HG03066 (cell line): Measurements from ENCODE around the gene BMP7.

ENCODE experiments used
- ATAC-seq: cut with Tn5 transposase; IDR thresholded peaks from one replicate; pipeline ENCODE4 v1.9.1; 2021; ENCODE audit warnings: low read depth; ENCODE audit not compliant: unreplicated experiment

BMP7 gene

DNA sequence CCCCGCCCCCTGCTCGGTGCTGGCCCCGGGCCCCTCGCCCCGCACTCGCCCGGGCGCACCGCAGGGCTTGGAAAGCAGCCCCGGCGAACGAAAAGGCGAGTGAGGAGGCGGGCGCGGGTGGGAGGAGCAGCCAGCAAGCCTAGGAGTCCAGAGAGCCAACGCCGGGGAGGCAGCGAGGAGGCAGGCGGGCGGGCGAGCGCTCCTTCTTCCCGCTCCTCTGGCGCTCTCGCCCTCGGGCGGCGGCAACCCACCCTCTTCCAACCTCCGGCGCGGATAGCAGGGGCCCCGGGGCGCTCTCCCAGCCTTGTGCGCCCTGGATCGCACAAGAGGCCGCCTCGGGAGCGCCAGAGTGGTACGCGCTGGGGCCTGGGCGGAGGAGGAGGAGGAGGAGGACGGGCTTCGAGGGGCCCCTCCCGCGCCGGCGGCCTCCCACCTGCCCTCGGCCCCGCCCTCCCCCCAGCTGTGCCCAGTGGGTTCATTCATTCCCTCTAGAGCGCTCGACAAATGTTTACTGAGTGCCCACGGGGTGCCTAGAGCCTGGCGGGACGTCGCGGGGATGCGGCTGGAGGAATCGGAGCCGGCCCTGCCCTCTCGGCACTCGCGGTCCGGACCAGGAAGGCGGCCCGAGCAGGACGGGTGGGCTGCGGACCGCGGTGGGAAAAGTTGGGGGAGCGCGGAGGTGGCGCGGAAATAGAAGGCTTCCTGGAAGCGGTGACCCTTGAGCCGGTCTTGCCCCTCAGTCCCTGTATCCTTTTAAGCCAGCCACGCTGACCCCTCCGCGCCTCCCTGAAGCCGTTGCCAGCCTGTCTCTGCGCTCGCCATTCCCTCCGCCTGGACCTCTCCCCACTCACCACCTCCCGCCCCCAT, at the start of gene BMP7:
BMP7 (minus strand) TSS at position 351 of the 867 bp plus-strand sequence. CDS start 519 bp downstream, outside the sequence.
- no peak for ATAC-seq

DNA sequence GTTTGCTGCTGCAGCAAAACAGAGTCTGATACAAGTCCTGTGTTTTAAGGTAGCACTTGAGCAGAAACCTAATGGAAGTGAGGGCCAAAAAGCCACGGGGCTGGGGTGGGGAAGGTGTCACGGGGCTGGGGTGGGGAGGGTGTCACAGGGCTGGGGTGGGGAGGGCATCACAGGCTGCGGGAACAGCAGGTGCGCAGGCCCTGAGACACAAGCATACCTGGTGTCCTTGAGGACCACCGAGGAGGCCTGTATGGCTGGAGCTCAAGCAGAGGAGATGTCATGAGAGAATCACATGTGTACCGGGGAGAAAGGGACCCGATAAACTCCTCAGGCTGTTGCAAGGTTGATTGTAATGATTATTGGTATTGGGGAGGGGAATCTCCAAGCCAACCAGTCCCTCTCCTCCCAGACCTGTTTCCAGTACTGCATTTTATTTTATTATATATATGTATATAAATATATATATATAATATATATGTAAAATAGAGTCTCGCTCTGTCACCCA, 49.6 kb upstream of the BMP7 start:
- ATAC-seq, result no peak

DNA sequence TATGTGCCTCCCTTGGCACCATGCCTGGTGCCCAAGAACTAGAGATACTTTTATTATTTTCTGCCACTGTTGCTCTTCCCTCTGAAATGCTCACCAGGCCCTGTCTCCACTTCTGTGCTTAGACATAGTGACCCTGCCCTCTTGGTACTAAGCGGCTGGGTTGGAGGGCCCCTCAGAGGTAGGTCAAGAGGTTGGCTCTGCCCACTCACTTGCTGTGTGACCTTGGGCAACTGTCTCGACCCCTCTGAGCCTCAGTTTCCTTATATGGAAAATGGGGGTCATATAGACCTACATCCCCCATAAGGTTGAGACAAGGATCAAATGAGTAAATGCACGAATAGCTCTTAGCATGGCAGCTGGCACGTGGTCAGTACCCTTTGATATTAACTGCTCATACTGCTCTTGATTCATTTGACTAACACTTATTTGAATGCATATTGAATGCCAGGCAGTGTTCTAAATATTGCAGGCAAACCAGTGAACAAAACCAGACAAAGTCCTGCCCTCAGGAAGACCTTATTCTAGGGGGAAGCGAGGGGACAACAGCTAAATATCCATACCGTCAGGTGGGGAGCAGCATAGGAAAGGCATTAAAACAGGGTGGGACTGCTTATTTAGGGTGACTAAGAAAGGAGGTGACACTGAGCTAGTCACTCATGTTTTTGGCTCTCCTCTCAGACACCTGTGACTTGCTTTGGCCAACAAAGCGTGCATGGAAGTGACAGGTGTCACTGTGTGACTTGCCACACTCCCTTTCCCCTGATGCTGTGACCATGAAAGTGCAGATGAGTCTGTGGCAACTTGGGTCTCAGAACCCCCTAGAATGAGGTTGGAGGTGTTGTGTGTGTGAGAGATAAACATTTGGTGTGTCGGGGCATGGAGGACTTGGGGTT, 48.9 kb upstream of the BMP7 start:
- no peak for ATAC-seq

- ATAC-seq, result no peak
Measured at GRCh38 chr20:57313951-57314350, 47.5 kb upstream of the BMP7 start.

- no peak for ATAC-seq
Measured at GRCh38 chr20:57313230-57313629, 46.8 kb upstream of the BMP7 start.

GRCh38 chr20:57312138-57312537, 45.7 kb upstream of the BMP7 start:
- ATAC-seq, result no peak

DNA sequence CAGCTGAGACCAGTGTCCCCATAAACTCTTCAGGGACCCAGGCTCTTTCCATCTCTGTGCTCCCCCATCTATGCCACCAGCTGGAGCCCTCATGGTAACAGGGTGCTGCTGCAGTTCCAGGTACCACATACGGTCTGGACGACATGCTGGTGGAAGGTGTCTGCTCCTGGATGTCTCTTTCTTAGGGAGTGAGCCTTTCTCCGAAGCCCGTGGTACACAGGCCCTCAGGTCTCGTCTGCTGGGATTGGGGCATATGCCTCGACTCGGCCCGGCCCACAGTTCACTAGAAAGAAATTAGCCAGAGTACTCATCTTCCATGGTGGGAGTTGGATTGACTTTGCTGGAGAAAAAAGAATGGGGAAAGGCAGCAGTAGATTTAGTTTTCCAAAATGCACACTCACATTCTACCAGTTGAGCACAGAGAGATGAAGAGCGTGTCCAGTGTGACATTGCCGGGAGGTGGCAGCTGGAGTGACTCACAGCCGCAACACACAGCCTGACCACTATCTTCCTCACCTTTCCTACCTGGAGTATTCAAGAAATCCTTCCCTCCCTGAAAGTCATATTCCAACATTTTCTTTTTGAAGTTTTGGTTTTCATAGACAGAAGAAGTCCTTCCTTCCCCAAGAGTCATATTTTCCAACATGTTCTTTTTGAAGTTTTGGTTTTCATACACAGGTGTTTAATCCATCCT, 44.5 kb upstream of the BMP7 start:
- no peak for ATAC-seq

GRCh38 chr20:57309544-57310115, 43.2 kb upstream of the BMP7 start:
- no peak for ATAC-seq

DNA sequence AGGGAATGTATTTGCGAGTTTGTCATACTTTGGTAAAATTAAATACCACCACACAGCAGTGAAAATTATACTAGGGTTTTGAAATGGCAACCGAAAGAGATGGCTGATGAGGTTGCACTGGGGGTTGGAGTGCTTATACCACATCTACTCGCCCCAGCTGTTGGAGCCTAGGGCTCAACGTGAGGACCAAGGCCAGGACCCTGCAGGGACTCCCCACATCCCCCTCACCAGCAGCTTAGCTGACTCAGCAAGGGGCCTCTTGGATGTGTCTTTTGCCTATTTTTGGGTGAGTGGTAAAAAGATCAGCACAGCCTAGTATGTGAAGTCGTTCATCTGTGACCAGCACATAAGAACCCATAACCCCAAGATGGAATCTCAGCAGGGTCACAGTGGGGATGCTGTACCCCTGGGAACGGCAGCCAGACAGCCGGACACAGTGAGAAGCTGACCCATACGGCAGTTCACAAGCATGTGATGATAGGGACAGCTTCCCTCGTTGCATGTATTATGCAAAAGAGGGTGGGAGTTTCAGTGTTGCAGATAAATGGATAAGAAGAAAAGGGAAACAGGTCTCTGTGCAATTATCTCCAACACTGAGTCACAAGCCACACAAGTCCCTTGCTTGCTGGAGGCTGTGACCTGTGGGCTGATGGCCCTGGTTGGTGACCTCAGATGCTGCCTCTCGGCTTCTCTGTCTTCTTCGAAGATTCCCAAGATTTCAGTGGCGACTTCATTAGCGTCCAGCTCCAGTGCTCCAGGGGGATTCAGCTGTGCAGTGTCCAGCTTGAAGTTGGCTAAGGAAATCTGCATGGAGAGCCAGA, 42.2 kb upstream of the BMP7 start:
- no peak for ATAC-seq

DNA sequence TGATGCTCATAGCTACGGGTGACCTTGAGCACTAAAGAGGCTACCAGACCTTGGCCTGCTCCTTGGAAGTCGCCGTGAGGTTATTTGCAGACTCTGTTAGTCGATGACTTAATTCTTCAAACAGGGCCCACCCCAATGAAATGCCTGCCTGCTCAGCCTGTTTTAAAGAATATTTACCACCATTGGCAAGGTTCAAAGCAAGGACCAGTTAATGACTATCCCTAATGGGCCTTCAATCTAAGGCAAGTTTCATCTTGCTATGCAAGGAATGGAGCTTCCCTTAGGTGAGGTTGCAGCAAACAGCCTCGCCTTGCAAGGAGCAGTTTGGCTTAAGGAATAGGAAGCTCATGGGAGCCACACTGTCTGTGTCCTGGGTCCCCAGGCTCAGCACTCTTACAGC, 40.3 kb upstream of the BMP7 start:
- no peak for ATAC-seq

DNA sequence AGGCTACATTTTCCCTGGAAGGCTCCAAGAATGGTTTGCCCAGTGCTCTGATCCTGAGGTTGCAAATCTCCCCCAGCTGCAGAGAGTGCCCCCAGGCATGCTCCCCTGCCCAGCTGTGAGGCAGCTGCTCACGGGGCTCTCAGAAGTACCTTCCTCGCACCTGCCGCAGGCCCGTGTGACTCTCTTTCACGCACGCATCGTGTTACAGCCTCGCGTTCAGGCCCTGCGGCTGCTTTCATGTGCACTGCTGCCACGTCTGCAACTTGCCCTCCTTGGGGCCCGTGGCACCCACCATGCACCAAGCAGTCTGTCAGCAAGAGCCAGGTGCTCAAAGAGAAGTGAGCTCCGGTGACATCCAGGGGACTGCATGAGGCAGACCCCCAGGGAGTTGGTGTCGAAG, 34.6 kb upstream of the BMP7 start:
- no peak for ATAC-seq

- ATAC-seq, result no peak
Measured at GRCh38 chr20:57298457-57298856, 32.0 kb upstream of the BMP7 start.

- no peak for ATAC-seq
Measured at GRCh38 chr20:57294550-57294949, 28.1 kb upstream of the BMP7 start.

DNA sequence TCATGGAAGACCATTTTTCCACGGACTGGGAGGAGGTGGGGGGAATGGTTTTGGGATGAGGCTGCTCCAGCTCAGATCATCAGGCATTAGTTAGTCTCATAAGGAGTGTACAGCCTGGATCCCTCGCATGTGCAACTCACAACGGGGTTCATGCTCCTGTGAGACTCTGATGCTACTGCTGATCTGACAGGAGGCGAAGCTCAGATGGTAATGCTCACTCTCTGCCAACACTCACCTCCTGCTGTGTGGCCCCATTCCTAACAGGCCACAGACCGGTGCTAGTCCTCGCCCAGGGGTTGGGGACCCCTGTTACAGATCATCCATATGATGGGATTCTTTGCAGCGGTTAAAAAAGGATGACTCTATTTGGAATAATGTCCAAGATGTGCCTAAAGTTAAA, 27.6 kb upstream of the BMP7 start:
- ATAC-seq, result no peak

GRCh38 chr20:57292611-57293010, 26.2 kb upstream of the BMP7 start:
- no peak for ATAC-seq

GRCh38 chr20:57291694-57292093, 25.3 kb upstream of the BMP7 start:
- no peak for ATAC-seq

DNA sequence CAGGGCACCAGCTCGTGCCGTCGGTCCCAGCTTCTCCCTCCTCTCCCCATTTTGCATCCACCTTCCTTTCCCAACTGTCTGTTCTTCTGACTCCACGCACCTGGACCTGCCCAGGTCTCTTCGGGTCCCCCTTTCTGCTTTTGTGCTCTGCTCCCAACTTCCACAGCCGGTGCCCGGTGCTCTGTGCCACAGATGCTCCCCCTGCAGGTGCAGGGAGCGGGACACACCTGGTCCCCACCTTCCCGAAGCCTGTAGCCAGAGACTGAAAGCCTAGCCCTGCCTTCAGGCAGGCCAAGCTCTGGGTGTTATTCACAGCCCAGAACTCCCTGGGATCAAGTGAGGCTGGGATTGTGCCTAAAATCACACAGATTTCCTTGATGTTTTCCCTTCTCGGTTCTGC, 24.6 kb upstream of the BMP7 start:
- no peak for ATAC-seq

GRCh38 chr20:57290178-57290484, 23.7 kb upstream of the BMP7 start:
- ATAC-seq, result no peak

- ATAC-seq, result no peak
Measured at GRCh38 chr20:57289391-57290177, 23.1 kb upstream of the BMP7 start.
